Breast epithelium (tissue), 4 donors: ENCODE data around the gene VPS13D. TPM values are rescaled to one million over a fixed set of nuclear protein-coding genes. Genes with fewer than 3 reads are reported as not detected.

Experiments used
- DNase-seq, 2 donors: peaks; one replicate each; pipeline ENCODE4 v3.0.0-alpha.2; 2019; ENCODE audit warnings: low spot score in 2 of 2
- H3K27ac ChIP-seq, 2 donors: fragments of 200-600 bp; sonication (generic) in 1 of 2; one replicate each; pipeline ENCODE4 v1.5.1; 2016 to 2019; ENCODE audit warnings: mild to moderate bottlenecking in 1 of 2
- H3K27me3 ChIP-seq, 2 donors: fragments of 200-600 bp; sonication (generic) in 1 of 2; one replicate each; pipeline versions ENCODE4 v1.5.1 to v1.6.0; 2017 to 2019; ENCODE audit warnings: control low read depth in 1 of 2, mild to moderate bottlenecking in 1 of 2
- H3K36me3 ChIP-seq: fragments of 200-600 bp; one replicate; pipeline ENCODE4 v1.5.1; 2019
- H3K4me1 ChIP-seq, 2 donors: fragments of 200-600 bp; sonication (generic); one replicate each; pipeline ENCODE4 v1.5.1; 2016 to 2019; ENCODE audit warnings: control low read depth in 1 of 2
- H3K4me3 ChIP-seq, 3 donors: fragments of 200-600 bp; sonication (generic); 1 replicate in 2 of 3; 2 replicates in 1 of 3; pipeline ENCODE4 v1.5.1; 2016 to 2019; ENCODE audit warnings: mild to moderate bottlenecking in 3 of 3, moderate library complexity in 2 of 3
- H3K9me3 ChIP-seq, 2 donors: fragments of 200-600 bp; sonication (generic) in 1 of 2; one replicate each; pipeline ENCODE4 v1.5.1; 2016 to 2019; ENCODE audit warnings: control low read depth in 1 of 2
- POLR2A ChIP-seq: fragments of 450-650 bp; IDR thresholded peaks from one replicate; pipeline ENCODE4 v1.6.1; 2016; ENCODE audit warnings: antibody characterized with exemption, mild to moderate bottlenecking, moderate library complexity
- POLR2AphosphoS5 ChIP-seq, 3 donors: sonication (generic); formaldehyde crosslinking; IDR thresholded peaks; one replicate each; pipeline ENCODE4 v1.6.1; 2017; ENCODE audit warnings: antibody characterized with exemption in 3 of 3
- intact Hi-C: fragments of 100-400 bp; cut with DNase I; formaldehyde crosslinking; loops from one replicate; pipeline ENCODE4 v1.15.1; 2023; ENCODE audit warnings: low total_unique reads
- total RNA-seq, 3 donors: library from RNA; depleted of rRNA; stranded (reverse); fragments of >200 nt; gene quantifications; one replicate each; pipeline ENCODE4 v1.1.0, GENCODE V29; 2016
- TF ChIP-seq, protein P1 (sequence below), 3 donors: fragments of 450-650 bp; IDR thresholded peaks; one replicate each; pipeline ENCODE4 v1.5.1; 2016 to 2017; ENCODE audit warnings: antibody characterized with exemption in 3 of 3, mild to moderate bottlenecking in 3 of 3, moderate library complexity in 3 of 3

The VPS13D gene
- total RNA-seq, 3 donors from 2014 or later, result 73.9 to 115 (median 96.4) TPM

DNA sequence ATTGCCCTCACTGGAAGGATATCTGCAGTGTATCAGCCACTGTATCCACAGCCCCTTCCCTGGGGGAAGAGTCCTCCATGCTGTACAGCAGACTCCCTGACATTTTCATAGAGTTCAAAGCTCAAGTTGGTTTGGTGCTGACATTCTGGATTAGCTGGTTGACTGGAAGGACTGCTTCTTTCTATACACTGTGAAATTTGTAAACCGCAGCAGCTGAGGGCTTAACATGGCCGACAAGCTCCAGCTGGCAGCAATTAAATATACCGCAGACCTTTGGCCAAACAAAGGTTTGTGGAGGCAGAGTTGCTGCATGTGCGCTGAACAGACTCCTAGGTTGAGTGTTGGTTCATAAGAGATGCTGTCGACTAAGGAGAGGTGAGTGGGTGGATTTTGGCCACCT, 261.8 kb downstream of the VPS13D start:
- DNase-seq, result no peak
- intact Hi-C loops, result no loop called here

GRCh38 chr1:12495725-12496124, 265.9 kb downstream of the VPS13D start:
- Histone ChIP-seq H3K9me3 (no peaks in the 10 kb centered on the region), H3K27me3 (no peaks in the 10 kb centered on the region), H3K36me3 (no peaks in the 10 kb centered on the region), H3K4me3 (no peak overlapping the region), H3K4me1 (no peaks in the 10 kb centered on the region), H3K27ac (no peak overlapping the region)
- no peak for TF ChIP-seq POLR2AphosphoS5 (IDR thresholded peaks at IDR 0.05)
- TF ChIP-seq, protein P1, sequence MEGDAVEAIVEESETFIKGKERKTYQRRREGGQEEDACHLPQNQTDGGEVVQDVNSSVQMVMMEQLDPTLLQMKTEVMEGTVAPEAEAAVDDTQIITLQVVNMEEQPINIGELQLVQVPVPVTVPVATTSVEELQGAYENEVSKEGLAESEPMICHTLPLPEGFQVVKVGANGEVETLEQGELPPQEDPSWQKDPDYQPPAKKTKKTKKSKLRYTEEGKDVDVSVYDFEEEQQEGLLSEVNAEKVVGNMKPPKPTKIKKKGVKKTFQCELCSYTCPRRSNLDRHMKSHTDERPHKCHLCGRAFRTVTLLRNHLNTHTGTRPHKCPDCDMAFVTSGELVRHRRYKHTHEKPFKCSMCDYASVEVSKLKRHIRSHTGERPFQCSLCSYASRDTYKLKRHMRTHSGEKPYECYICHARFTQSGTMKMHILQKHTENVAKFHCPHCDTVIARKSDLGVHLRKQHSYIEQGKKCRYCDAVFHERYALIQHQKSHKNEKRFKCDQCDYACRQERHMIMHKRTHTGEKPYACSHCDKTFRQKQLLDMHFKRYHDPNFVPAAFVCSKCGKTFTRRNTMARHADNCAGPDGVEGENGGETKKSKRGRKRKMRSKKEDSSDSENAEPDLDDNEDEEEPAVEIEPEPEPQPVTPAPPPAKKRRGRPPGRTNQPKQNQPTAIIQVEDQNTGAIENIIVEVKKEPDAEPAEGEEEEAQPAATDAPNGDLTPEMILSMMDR (IDR thresholded peaks at IDR 0.05), result no peak
- no peak for TF ChIP-seq POLR2A
- DNase-seq, result no peak
- intact Hi-C loops, result loop anchor here (1.0 kb wide), 1 partner anchor 21 kb away; no protein-coding TSS in a partner anchor

More for the DNA sequence above, 261.8 kb downstream of the VPS13D start:
- no peak overlapping the region for H3K27ac ChIP-seq
- TF ChIP-seq POLR2AphosphoS5 (IDR thresholded peaks at IDR 0.05) (no peak), POLR2A (no peak)
- TF ChIP-seq, protein P1 (IDR thresholded peaks at IDR 0.05), result no peak
- no peaks in the 10 kb centered on the region for H3K9me3 ChIP-seq
- no peaks in the 10 kb centered on the region for H3K27me3 ChIP-seq
- H3K36me3 ChIP-seq, result no peaks in the 10 kb centered on the region
- H3K4me3 ChIP-seq, result no peak overlapping the region
- H3K4me1 ChIP-seq, result no peaks in the 10 kb centered on the region

- TF ChIP-seq POLR2AphosphoS5 (IDR thresholded peaks at IDR 0.05) (no peak), POLR2A (no peak)
- TF ChIP-seq, protein P1 (IDR thresholded peaks at IDR 0.05), result no peak
- Histone ChIP-seq H3K4me1 (no peaks in the 10 kb centered on the region), H3K27ac (peak overlapping the region; percentile 19 to 25), H3K4me3 (no peak overlapping the region), H3K9me3 (no peaks in the 10 kb centered on the region), H3K27me3 (no peaks in the 10 kb centered on the region), H3K36me3 (no peaks in the 10 kb centered on the region)
- intact Hi-C loops, result no loop called here
- no peak for DNase-seq
Observed at GRCh38 chr1:12496154-12496961, 266.5 kb downstream of the VPS13D start.

GRCh38 chr1:12499539-12500240, 269.9 kb downstream of the VPS13D start:
- intact Hi-C loops, result no loop called here
- no peak overlapping the region for H3K4me3 ChIP-seq
- H3K36me3 ChIP-seq, result no peaks in the 10 kb centered on the region
- H3K4me1 ChIP-seq, result no peaks in the 10 kb centered on the region
- no peaks in the 10 kb centered on the region for H3K27me3 ChIP-seq
- H3K9me3 ChIP-seq, result no peaks in the 10 kb centered on the region
- H3K27ac ChIP-seq, result peak overlapping the region; percentile 50 to 71
- no peak for DNase-seq
- TF ChIP-seq, protein P1 (IDR thresholded peaks at IDR 0.05), result no peak
- peak in 1 of 3 donors; percentile 51 for TF ChIP-seq POLR2AphosphoS5 (IDR thresholded peaks at IDR 0.05)

DNA sequence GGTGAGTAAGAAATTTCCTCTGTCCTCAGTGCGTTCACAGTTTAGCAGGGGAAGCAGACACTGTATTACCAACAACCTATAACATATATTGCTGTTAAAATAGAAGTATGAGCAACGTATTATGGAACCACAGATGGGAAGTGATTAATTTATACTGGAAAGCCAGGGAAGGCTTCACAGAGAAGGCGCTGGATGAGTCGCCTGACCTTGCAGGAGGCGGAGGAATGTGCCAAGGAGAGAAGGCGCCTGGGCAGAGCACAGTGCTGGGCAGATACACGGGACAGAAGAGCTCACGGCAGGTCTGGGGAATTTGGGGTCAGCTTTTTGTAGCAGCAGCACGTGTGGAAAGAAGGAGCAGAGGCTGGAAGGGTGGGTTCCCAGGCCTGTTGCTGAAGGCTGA, 271.8 kb downstream of the VPS13D start:
- Histone ChIP-seq H3K4me3 (no peak overlapping the region), H3K4me1 (no peaks in the 10 kb centered on the region), H3K27ac (no peak overlapping the region), H3K36me3 (no peaks in the 10 kb centered on the region), H3K9me3 (no peaks in the 10 kb centered on the region), H3K27me3 (no peaks in the 10 kb centered on the region)
- intact Hi-C loops, result no loop called here
- TF ChIP-seq, protein P1 (IDR thresholded peaks at IDR 0.05), result no peak
- TF ChIP-seq POLR2A (no peak), POLR2AphosphoS5 (IDR thresholded peaks at IDR 0.05) (no peak)
- no peak for DNase-seq
